Stimulated activated CD8-positive, alpha-beta memory T cell treated with anti-CD3 and anti-CD28 coated beads, Interleukin-2, amount 100 ng/mL, for 48 hours (primary cell): ENCODE results near the gene CREB3L2.
"Not testable (repeated sequence)": the region's sequence is repeated elsewhere in the genome, so short reads cannot be mapped to it uniquely, and the experiment has no call there.

Experiments
- DNase-seq, 2 donors: peaks; one replicate each; pipeline ENCODE4 v3.0.0-alpha.2; 2020; ENCODE audit warnings: low read depth in 2 of 2

CREB3L2 gene

GRCh38 chr7:137933270-137934017 is 68.4 kb downstream of the CREB3L2 start:
- DNase-seq, result no peak

- no peak for DNase-seq
Measured at GRCh38 chr7:137932881-137933269, 69.0 kb downstream of the CREB3L2 start.

- no peak for DNase-seq
Measured at GRCh38 chr7:137931823-137932222, 70.1 kb downstream of the CREB3L2 start.

- DNase-seq, result no peak
Measured at GRCh38 chr7:137930581-137930980, 71.3 kb downstream of the CREB3L2 start.

- DNase-seq, result no peak
Measured at GRCh38 chr7:137928626-137929025, 73.3 kb downstream of the CREB3L2 start.

GRCh38 chr7:137927386-137927785 is 74.5 kb downstream of the CREB3L2 start:
- DNase-seq, result no peak

GRCh38 chr7:137926206-137926605 is 75.7 kb downstream of the CREB3L2 start:
- not testable (repeated sequence) for DNase-seq

- DNase-seq, result no peak
Measured at GRCh38 chr7:137925754-137926153, 76.1 kb downstream of the CREB3L2 start.

GRCh38 chr7:137925091-137925490 is 76.8 kb downstream of the CREB3L2 start:
- no peak for DNase-seq

GRCh38 chr7:137923380-137923779 is 78.5 kb downstream of the CREB3L2 start:
- DNase-seq, result no peak

GRCh38 chr7:137920637-137921399 is 81.1 kb downstream of the CREB3L2 start:
- DNase-seq, result no peak

GRCh38 chr7:137919987-137920386 is 81.9 kb downstream of the CREB3L2 start:
- DNase-seq, result no peak

- DNase-seq, result no peak
Measured at GRCh38 chr7:137916980-137917645, 84.8 kb downstream of the CREB3L2 start.

- DNase-seq, result no peak
Measured at GRCh38 chr7:137916564-137916963, 85.3 kb downstream of the CREB3L2 start.

GRCh38 chr7:137915266-137915665 is 86.6 kb downstream of the CREB3L2 start:
- no peak for DNase-seq

GRCh38 chr7:137913985-137914384 is 87.9 kb downstream of the CREB3L2 start:
- no peak for DNase-seq

GRCh38 chr7:137909042-137909441 is 92.8 kb downstream of the CREB3L2 start:
- no peak for DNase-seq

GRCh38 chr7:137908106-137908505 is 93.8 kb downstream of the CREB3L2 start:
- DNase-seq, result no peak

- not testable (repeated sequence) for DNase-seq
Measured at GRCh38 chr7:137906636-137907035, 95.2 kb downstream of the CREB3L2 start.

GRCh38 chr7:137904833-137905232 is 97.1 kb downstream of the CREB3L2 start:
- no peak for DNase-seq

- no peak for DNase-seq
Measured at GRCh38 chr7:137903382-137904169, 98.3 kb downstream of the CREB3L2 start.

- DNase-seq, result no peak
Measured at GRCh38 chr7:137900137-137900536, 101.7 kb downstream of the CREB3L2 start.
